NCI-H748 (cell line): ENCODE data around the gene LGALS13.

Experiments used
- DNase-seq: peaks from one replicate; lab custom pipeline; 2025; ENCODE audit not compliant: unreplicated experiment; lab: John Stamatoyannopoulos, UW

The LGALS13 gene, protein sequence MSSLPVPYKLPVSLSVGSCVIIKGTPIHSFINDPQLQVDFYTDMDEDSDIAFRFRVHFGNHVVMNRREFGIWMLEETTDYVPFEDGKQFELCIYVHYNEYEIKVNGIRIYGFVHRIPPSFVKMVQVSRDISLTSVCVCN

DNA sequence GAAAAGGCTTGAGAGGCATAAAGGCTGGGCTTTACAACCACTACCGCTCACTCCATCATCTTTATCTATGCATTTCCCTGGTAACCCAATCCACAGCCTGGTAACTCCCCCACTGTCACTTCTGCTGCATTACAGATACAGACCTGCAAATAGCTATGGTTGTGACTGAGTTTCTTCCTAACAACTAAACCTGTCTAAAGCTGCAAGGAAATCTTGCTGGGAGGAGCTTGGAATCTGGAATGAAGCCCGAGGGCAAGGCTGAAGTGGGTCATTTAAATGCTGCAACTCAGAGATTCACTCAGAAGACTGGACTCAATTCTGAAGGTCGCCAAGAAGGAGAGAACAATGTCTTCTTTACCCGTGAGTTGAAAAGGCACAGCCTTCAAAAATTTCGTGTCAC, at the start of gene LGALS13:
Gene LGALS13, plus strand, starts transcription at position 301 of the 400 bp plus-strand sequence. Its CDS starts 45 bp downstream, at position 346.
- DNase-seq: no peak

DNA sequence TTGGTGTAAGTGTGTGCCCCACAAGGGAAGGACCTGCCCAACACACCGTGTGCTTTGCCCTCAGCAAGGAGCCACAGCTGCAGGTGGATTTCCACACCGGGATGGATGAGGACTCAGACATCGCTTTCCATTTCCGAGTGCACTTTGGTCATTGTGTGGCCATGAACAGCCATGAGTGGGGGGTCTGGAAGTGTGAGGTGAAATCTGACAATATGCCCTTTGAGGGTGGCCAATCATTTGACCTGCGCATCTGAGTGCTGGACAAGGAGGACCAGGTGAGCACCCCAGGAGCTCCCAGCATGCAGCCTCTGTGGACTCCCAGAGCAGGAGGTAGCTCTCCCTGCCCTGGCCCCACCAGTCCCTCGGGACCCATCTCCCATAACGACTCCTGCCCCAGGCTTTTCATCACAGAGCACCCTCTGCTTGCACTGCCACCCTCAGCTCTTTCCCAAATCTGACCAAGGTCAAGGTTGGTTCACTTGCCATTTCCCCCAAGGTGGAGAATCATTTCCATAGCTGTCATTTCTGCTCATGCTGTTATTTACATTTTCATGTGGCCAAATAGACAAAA, 49.2 kb upstream of the LGALS13 start:
- DNase-seq: no peak

DNA sequence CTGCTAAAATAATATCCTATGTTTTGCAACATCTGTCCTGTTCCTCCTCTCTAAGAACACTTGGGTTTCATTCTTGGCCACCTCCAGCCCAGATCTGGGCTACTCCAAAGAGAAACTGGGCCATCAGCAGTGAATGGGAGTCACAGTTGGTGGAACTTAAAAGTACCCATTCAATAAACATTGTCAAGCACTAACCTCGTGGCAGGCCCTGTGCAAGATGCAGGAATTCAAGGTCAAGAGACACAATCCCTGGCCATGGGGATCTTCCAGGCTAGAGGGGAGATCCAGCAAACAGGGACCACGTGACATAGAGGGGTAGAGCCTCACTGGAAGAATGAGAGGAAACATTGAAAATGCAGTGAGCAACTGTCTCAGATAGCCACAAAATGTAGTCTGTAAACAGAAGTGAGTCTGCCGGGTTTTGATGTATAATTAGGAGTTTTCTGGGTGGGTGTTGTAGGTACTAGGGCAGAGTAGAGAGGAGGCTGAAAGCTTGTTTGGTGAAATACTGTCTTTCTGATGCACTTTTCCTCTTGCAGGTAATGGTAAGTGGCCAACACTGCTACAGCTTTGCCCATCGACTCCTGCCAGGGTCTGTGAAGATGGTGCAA, 47.5 kb upstream of the LGALS13 start:
- DNase-seq: no peak

DNA sequence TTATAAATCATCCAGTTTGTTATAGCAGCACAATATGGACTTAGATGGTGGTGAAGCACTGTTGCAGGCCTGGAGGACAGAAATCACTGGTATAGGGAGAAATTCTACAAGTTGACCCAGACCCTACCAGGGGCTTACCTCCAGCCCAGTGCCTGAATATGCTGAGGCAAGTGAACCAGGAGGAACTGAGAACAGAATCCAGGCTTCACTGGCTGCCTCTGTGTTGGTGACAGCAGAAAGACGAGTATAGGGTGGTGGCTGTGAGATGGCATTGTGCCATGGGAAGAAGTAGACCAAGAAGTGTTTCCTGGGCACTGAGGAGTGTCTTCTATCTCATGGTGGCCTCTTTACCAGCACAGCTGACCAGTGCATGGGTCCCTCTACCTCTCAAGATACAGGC, 46.4 kb upstream of the LGALS13 start:
- DNase-seq: no peak

DNA sequence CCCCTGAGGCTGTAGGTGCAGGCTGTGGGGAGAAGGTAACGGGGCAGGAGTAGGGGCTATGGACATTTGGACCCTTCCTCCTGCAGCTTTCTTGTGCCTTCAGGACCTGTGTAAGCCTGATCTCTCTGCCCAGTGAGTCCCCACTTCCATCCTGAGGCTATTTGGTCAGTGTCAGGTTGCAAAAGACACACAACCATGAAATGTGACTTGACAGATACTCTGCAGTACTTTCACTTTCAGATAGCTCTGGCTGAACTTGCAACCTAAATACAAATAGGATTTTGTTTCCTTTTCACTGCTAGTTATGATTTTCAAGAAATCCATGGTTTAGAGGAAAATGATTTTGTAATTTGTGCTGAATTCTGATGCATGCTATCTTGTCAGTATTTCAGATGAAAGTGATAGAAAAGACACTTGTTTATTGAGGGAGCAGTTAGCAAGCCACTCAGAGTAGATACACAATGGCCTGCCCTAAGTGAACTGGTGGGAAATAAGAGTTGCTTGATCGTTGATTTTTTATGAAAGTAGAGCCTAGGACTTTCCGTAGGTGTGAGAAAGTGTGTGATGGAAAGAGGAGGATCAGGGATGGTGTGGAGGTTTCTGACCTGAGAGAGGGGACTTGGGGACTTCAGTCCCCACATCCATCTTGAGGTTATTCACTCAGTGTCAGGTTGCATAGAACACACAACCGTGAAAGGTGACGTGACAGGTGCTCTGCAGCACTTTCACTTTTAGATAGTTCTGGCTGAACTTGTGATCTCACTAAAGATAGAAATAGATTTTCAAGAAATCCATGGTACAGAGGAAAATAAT, 44.3 kb upstream of the LGALS13 start:
- DNase-seq: peak; percentile 83

DNA sequence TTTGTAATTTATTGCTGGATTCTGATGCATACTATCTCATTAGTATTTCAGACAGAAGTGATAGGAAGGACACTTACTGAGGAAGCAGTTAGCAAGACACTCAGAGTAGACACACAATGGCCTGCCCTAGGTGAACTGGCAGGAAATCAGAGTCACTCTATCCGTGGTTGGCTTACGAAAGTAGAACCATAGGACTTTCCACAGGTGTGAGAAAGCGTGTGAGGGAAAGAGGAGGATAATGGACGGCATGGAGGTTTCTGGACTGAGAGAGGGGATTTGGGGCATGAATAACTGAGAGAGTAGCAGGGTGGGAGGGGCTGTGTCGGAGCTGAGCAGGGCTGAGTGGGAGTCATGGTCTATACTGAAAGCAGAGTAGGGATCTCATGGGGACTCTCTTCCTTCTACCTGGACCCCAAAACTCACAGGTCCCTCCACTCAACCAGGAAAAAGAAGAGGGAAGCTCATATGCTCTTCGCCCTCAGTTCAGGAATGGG, 43.7 kb upstream of the LGALS13 start:
- DNase-seq: no peak

DNA sequence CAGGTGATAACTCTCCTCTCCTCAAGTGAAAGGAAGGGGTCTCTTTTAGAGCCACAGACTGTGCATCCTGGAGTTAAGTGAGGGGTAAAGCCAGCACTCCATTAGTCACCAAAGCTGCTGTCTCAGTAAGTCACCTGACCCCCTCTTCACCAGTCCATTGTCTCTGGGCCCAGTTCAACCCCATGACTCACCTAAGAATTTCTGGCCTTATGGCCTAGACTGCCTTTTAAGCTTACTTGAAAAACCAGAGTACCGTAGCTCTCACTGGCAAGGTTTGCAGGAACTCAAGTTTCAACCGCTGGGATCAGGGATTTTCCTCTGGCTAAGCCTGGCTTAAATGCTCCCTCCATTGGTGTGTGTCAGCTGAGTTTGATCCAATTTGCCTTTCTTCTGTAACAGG, 38.9 kb upstream of the LGALS13 start:
- DNase-seq: no peak

DNA sequence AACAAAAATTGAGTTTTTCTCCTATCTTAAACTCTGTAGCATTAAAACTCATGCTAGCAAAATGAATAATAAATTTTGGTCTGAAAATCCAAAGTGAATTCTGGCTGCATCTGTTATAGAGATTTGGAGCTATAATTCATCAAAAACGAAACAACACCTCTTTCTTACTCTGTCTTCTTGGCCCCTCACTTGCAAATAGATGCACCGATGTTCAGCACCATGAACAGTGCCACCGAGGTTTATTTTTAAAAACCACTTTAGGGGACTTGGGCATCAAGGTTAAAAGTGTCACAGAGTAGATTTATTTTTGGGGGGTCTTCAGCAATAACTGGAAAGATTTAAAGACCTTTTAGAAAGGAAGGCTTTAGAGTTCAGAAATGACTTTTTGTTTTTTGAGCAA, 36.3 kb upstream of the LGALS13 start:
- no peak for DNase-seq

DNA sequence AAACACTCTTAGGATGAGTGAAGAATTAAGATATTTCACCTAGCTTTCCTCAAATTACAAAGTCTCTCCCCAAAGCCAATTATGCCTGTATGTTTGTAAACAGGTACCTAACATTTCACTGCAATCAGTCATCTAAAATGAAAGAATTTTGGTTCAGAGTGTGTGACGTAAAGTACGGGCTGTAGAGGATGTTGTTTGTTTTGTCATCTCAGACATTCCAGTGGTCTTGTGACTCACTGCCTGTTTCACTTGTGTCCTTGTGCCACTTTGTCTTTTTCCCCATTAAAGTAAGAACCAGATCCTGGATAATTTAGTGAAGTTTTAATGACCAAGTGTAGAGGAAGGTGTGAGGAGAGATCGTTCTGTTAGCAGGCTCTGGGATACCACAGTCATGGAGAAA, 33.7 kb upstream of the LGALS13 start:
- DNase-seq: no peak

DNA sequence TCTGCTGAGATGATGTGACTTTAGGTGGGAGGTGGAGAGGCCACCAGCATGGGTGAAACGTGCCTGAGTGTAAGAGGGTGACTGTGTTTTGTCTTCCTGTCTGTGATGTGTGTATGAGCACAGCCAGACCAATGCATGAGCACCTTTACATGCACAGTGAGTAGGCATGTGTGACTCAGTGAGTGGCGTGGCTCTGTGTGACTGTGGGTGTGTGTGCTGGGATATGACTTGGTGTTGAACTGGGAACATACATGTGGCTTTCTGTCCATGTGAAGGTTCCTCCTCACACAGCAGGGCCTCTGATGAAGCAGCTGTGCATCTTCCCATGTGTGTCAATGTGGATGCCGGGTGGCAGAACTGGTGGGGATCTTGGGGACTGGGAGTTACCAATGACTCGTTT, 19.9 kb upstream of the LGALS13 start:
- no peak for DNase-seq

DNA sequence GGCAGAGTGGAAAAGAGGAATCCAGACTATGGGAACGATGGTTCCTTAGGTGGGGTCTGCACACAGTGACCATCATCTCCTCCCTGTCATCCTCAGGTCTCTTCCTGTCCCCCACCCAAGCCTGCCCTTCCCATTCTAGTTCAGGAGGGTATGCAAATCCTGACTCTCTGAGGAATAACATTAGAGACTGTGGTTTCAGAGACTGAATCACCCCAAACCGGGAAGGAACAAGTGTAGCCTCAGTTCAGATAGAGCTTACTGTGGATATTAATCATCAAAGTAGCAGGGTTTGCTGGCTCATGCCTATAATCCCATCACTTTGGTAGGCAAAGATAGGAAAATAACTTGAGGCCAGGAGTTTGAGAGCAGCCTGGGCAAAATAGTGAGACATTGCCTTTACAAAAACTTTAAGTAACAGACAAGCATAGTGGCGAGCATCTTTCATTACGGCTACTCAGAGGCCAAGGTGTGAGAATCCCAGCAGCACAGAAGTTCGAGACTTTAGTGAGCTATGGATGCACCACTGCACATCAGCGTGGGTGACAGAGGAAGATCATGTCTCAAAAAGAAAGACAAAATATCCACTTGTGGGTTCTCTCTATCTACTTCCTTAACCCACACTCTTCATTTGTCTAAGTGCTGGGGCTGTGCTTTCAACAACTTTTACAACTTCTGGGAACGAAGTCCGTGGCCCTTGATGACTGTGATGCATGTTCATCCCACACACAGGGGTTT, 19.3 kb upstream of the LGALS13 start:
- no peak for DNase-seq

DNA sequence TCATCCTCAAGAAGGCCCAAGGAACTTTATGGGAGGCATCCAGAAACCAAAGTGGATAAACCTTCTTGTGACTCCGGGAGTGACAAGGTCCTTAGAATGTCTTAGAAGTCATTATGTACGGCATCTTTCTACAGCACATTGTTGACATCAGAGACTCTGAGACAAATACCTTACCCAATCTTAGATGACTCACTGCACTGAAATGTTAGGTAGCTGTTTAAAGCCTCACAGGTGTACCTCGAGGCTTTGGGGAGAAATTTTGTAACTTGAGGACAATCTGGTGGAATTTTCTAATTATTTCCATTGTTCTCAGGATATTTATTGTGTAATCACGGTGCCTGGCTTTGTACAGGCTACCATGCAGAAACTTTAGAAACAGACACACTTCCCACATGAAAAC, 14.8 kb upstream of the LGALS13 start:
- DNase-seq: no peak

DNA sequence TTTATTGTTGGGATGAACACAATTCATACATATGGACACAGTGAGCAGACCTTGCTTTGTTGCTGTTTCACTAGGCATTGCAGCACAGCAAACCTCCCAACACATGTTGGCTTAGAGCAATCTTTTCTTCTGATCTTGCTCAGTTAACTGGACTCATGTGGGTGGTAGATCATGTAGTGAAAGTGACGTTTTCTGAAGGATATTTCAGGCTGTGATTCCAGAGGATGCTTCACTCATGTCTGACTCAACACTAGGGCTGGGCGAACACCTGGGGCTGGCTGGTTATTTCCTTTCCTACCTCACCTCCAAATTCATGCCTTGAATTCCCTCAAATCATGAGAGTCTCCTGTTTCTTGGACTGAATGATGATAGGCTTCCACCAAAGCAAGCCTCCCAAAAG, 14.3 kb upstream of the LGALS13 start:
- no peak for DNase-seq

DNA sequence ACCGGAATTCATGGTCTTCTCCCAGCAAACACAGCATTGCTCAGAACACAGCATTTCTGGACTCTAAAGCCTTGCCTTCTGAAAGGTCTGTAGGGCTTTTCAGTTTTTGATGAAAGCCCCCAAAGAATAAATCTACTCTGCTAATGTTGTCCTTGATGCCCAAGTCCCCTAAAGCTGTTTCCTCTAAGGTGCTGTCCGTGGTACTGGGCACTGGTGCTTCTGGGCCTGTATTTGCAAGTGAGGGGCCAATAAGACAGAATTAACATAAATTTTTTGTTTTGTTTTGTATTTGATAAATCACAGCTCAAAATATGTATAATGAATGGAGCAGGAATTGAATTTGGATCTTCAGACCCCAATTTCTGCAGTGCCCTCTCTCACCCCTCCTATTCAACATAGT, 12.1 kb upstream of the LGALS13 start:
- DNase-seq: no peak

DNA sequence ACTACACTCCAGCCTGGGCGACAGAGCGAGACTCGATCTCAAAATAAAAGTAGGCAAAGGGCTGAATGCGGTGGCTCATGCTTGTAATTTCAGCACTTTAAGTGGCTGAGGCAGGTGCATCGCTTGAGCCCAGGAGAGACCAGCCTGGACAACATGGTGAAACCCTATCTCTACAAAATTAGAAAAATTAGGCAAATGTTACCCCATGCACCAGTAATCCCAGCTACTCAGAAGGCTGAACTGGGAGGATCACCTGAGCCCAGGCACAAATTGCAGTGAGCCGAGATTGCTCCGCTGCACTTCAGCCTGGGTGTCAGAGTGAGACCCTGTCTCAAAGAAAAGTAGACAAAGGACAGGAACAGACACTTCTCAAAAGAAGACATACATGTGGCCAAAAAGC, 9.9 kb upstream of the LGALS13 start:
- DNase-seq: no peak

DNA sequence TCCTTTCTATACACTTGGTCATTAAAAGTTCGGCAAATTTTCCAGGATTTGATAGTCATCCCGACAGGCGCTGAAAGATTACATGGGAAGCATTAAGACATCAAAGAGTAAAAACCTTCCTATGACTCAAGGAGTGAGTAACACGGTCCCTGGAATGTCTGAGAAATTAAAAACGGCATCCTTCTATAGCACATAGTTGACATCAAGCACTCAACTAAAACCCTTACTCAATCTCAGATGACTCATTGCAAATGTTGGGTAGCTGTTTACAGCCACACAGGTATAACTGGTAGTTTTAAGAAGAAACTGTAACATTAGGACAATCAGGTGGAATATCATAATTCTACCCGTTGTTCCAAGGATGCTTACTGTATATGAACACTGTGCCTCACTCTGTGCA, 6.4 kb upstream of the LGALS13 start:
- DNase-seq: no peak

DNA sequence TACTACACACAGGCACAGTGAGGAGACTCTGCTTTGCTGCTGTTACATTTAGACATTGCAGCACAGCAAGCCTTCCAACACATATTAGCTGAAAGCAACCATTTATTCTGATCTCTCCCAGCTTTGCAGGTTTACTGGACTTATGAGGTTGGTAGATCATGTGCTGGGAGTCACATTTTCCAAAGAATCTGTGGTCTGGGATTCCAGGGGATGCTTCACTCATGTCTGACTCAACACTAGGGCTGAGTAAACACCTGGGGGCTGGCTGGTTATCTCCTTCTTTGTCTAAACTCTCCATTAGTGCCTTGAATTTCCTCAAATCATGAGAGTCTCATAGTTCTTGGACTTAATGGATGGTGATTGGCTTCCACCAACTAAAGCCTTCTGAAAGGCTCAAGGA, 5.4 kb upstream of the LGALS13 start:
- DNase-seq: no peak

DNA sequence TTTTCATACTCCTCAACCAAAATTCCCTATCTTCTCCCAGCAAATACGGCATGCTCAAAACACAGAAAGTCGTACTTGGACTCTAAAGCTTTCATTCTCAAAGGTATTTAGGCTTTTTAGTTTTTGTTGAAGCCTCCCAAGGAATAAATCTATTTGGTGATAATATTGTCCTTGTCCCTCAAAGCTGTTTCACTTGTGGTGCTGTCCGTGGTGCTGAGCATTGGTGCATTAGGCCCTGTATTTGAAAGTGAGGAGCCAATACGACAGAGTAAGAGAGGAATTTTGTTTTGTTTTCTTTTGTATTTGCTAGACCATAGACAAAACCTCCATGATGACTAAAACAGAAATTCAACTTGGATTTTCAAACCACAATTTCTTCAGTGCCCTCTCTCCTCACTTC, 3.2 kb upstream of the LGALS13 start:
- no peak for DNase-seq

DNA sequence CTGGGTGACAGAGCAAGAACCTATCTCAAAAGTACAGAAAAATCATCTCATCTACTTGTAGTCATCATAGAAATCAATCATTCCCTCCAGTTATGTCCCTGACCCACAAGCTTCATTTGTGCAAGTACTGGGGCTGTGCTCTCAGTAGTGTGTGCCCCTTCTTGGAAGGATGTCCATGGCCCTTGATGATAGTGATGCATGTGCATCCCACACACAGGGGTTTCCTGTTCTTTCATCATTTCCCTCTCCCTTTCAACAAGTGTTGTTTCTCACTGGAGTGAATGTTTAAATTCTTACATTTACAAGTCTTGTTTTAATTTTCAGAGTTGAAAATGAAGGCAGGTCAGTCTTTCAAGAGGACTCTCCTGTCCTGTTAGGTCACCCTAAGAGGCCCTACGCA, 1.5 kb downstream of the LGALS13 start:
- no peak for DNase-seq

DNA sequence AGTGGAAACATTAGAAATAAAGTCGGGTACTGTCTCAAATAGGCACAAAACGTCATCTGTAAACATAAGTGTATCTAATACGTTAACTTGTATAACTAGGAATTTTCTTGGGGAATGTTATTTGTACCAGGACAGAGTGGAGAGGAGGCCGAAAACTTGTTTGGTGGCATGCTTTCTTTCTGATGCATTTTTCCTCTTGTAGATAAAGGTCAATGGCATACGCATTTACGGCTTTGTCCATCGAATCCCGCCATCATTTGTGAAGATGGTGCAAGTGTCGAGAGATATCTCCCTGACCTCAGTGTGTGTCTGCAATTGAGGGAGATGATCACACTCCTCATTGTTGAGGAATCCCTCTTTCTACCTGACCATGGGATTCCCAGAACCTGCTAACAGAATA, 4.7 kb downstream of the LGALS13 start:
- no peak for DNase-seq

DNA sequence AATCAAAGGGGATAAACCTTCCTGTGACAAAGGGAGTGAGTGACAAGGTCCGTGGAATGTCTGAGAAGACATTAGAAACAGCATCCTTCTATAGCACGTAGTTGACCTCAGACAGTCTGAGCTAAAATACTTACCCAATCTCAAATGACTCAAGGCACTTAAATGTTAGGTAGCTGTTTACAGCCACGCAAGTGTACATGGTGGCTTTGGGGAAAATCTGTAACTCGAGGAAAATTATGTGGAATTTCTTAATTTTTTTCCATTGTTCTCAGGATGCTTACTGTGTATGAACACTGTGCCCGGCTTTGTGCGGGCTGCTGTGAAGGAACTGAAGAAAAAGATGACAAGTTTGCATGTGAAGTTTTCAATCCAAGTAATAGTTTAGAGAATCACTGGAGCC, 5.2 kb downstream of the LGALS13 start:
- DNase-seq: no peak
